Hepatocyte (in vitro differentiated cells): ENCODE data around the gene NSMF.

ENCODE experiments used
- CTCF ChIP-seq: fragments of 200-600 bp; sonication (generic); IDR thresholded peaks from 2 replicates; pipeline ENCODE4 v1.5.1; 2016; ENCODE audit warnings: antibody characterized with exemption, mild to moderate bottlenecking; ENCODE audit not compliant: poor library complexity
- EZH2 ChIP-seq: fragments of 200-600 bp; sonication (generic); IDR thresholded peaks from 2 replicates; pipeline ENCODE4 v1.6.1; 2016; ENCODE audit warnings: antibody characterized with exemption, mild to moderate bottlenecking, borderline replicate concordance
- EZH2phosphoT487 ChIP-seq: fragments of 200-600 bp; sonication (generic); IDR thresholded peaks from one replicate; pipeline ENCODE4 v1.6.1; 2018; ENCODE audit warnings: antibody characterized with exemption, mild to moderate bottlenecking, low read depth, moderate library complexity; ENCODE audit not compliant: unreplicated experiment, severe bottlenecking

GRCh38 chr9:137435381-137435891, 23.7 kb downstream of the NSMF start:
- TF ChIP-seq CTCF (no peak), EZH2 (no peak), EZH2phosphoT487 (no peak)
